ENCODE results near the gene CEP20.

Gene CEP20

DNA sequence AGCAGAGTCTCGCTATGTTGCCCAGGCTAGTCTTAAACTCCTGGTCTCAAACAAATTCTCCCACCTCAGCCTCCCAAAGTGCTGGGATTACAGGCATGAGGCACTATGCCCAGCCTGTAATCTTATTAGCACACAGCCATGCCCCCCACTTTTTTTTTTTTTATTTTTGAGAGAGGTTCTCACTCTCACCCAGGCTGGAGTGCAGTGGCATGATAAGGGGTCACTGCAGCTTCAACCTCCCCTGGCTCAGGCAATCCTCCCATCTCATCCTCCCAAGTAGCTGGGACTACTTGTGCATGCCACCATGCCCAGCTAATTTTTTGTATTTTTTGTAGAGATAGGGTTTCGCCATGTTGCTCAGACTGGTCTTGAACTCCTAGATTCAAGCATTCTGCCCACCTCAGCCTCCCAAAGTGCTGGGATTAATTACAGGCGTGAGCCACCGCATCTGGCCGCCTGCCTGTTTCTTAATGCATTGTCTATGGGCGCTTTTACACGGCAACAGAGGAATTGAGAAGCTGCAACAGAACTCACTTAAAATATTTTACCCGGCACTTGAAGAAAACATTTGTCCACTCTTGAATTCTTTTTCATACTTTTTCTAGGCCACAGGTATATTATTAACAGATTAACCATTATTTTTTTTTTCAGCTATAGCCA is 8.8 kb upstream of the CEP20 start:
- DNase-seq = no peak

DNA sequence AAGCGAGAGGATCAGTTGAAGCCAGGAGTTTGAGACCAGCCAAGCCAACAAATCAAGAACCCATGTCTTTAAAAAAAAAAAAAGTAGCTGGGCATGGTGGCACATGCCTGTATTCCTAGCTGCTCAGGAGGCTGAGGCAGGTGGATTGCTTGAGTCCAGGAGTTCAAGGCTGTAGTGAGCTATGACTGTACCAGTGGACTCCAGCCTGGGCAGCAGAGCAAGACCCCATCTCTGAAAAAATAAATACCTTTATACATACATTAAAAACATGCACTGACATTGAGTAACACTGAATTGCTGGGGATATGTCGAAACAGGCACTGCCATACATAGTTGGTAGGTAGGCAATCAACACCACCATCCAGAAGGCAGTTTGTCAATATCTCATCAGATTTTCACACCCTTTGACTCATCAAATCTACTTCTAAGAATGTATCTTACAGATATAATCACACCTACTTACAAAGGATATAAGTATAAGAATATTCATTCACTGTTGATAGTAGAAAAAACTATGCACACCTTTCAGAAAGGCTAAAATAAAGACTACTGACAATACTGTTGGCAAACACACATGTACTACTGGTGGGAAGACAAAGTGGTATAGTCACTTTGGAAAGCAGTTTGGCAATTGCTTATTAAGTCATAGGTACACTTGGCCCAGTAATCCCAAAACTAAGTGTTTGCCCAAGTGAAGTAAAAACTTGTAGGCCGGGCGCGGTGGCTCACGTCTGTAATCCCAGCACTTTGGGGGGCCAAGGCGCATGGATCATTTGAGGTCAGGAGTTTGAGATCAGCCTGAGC is 6.4 kb upstream of the CEP20 start:
- DNase-seq = no peak

DNA sequence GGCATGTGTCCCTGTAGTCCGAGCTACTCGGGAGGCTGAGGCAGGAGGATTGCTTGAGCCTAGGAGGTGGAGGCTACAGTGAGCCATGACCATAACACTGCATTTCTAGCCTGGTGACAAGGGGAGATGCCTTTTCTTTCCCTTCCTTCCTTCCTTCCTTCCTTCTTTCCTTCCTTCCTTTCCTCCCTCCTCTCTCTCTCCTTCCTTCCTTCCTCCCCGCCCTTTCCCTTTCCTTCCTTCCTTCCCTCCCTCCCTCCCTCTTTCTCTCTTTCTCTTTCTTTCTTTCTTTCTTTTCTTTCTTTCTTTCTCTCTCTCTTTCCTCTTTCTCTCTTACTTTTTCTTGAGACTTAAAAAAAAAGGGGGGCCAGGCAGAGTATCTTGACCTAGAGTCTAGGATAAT is 3.1 kb upstream of the CEP20 start:
- no peak for DNase-seq

DNA sequence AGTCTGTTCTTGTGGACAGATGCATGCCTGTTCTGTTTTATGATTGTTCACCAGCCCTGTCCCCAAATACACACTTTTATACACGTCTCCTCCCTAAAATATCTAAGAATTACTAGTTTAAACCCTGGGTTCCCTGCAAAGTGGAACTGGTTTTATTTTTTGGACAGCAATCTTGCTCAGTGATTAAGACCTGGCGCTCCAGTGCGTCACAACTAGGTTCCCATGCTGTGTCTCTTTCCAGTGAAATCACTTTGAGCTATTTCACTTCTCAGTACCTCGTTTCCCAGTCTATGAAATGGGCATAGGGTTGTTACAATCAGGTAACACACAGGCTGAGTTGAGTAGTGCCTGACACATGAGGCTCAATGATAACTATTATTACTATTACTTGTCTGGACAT is 1.1 kb downstream of the CEP20 start:
- no peak for DNase-seq

DNA sequence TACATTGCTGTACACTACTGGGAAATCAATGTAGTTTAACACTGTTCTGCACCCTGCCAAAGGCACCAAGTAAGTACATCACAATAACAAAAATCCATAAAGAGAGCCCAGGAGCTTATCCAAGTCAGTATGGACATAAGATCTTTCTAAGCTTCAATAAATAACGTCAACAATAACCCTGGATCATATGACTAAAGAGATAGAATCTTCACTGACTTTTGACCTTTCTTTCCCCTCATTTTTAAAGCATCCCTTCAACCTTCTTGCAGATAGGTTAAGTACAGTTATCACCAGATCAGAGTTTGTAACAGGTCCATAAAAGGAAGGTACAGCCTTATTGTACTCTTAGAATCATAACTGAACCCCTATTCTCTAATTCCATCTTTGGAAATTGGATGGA is 2.3 kb downstream of the CEP20 start:
- DNase-seq = no peak

DNA sequence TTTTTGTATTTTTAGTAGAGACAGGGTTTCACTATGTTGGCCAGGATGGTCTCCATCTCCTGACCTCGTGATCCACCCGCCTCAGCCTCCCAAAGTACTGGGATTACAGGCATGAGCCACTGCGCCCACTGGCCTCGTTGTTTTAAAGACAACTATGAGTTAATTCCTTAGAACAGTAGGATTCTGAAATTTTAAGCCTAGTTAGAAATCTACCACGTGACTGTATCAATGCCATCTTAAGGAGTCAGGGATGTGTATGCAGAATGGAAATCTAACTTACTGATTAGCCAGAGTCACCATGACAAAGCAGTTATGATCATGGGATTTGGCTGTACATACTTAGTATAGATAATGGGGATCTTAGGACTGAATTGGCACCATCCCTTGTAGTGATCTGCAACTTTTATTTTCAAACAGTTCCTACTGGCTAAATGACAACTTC is 2.8 kb downstream of the CEP20 start:
- no peak for DNase-seq

DNA sequence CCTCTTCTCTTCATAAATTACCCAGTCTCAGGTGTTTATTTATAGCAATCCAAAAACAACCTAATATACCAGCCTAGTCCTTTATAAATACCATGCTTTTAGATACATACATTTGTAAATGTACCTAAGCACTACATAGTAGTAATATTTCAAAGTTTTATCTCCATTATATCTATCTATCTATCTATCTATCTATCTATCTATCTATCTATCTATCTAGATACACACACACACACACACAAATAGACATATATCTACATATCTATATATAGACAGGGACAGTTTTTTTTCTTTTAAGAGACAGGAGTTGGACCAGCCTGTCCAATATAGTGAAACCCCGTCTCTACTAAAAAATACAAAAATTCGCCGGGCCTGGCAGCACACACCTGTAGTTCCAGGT is 5.8 kb downstream of the CEP20 start:
- no peak for DNase-seq

DNA sequence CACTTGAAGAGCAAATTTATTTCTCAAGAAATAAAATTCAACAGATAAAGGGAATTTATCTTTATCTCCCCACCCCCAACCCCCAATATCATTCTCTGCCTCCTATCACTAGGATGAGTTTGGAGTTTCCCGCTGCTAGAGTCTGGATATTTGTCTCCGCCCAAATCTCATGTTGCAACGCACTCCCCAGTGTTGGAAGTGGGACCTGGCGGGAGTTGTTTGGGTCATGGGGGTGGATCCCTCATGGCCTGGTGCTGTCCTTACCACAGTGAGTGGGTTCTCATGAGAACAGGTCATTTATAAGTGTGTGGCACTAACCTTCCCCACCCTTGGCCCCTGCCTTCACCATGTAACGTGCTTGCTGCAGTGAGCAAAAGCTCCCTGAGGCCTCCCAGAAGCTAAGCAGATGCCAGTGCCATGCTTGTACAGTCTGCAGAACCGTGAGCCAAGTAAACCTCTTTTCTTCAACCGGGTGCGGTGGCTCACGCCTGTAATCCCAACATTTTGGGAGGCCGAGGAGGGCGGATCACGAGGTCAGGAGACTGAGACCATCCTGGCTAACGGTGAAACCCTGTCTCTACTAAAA is 6.5 kb downstream of the CEP20 start:
- DNase-seq = no peak

DNA sequence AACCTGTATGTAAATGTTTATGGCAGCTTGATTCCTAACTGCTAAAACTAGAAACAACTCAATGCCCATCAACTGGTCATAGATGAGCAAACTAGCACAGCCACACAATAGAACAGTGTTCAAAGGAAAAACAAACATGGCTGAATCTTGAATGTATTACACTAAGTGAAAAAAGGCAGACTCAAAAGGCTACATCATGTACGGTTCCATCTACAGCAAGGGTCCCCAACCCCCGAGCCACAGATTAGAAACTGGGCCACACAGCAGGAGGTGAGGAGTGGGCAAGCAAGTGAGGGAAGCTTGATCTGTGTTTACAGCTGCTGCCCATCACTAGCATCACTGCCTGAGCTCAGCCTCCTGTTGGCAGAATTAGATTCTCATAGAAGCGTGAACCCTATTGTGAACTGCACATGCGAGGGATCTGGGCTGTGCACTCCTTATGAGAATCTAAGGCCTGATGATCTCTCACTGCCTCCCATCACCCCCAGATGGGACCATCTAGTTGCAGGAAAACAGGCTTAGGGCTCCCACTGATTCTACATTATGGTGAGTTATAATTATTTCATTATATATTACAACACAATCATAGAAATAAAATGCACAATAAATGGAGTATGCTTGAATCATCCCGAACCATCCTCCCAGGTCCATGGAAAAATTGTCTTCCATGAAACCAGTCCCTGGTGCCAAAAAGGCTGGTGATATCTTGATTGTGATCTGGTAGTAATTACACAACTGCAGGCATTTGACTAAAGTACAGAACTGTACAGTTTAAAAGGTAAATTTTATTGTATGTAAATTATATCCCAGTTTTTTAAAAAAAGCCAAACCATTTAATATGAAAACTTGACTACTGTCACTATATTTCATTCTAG is 7.7 kb downstream of the CEP20 start:
- DNase-seq = no peak

DNA sequence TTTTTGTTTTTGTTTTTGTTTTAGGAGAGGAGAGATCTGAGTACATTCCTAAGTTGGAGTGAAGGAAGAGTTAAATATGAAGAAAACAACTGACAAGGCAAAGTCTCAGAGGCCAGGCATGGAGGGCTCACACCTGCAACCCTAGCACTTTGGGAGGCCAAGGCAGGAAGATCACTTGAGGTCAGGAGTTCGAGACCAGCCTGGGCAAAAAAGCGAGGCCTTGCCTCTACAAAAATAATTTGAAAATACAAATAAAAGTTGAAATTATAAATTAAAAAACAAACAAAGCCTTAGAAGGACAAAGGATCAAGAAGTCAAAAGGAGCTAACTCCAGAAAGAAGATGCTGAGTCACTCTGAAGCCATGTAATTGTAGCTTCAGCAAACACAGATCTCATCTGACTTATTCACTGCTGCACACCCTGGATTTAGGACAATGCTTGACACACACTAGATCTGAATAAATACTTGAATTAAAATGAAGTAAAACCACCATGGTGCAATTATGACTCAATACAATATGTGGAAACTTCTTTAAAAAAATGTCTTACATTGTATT is 9.1 kb downstream of the CEP20 start:
- no peak for DNase-seq

DNA sequence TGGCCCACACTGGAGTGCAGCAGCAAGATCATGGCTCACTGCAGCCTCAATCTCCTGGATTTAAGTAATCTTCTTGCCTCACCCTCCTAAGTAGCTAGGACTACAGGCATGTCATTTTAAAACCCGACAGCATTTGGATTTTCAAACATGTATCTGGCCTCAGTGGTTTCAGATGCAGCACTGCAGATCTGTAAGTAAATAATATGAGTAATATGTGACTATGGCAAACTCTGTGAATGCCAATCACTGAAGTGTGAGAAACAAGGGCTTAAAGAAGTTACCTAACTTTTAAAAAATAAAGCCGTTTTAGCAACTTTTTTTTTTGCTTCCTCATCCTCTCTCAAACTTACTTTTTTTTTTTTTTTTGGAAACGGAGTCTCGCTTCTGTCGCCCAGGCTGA is 11.9 kb downstream of the CEP20 start:
- no peak for DNase-seq

DNA sequence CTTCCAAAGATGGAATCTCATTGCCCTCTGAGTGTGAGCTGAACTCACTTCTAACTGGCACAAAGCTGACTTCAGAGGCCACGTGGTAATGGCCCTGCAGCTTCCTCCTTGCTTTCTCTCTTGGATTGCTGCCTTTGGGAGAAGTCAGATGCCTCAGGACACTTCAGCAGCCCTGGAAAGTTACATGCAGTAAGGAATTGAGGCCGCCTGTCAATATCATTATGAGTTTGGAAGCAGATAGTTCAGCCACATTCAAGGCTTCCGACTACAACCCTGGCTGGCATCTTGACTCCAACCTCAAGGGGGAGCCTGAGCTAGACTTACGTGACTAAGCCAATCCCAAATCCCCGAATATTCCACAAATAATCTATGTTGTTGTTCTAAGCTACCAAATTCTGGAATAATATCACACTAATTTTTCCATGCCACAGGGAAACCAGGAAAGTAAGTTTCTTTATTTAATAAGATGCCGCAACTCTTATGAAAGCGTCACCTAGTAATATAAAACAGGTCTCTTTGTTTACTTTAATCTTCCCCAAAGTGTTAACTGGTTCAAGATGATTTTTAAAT is 13.6 kb downstream of the CEP20 start:
- no peak for DNase-seq

DNA sequence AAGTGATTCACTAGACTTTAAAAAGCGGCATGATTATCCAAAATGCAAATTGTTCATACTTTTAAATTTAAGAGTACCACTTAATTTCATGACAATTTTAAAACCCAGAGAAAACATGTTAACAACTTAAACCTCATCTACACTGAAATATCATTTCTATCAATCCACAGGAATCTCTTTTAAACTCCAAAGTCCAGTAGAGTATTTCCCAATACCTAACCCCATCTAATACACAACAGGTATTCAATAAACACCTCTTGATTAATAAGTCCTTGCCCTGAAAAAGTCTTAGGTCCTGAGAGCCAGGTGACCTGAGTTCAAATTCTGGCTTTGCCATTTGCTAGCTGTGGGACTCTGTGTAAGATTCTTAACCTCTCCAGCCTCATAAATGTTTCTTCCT is 14.7 kb downstream of the CEP20 start:
- DNase-seq = no peak

DNA sequence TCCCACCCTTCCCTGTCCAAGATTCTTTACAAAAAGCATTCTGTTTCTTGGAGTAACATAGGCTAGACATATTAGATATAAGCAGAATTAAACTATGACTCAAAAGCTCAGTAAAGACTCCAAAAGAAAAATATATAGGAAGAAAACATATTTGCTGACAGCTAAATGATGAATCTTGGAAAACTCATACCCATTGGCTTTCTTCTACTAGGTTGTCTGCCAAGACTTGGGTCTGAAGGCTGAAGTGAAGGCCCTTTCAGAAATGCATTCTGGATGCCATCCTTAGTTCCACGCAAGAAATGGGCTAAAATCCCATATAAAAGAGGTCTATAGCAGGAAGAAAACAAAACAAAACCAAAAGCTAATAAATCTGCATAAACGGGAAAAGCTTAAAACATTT is 15.1 kb downstream of the CEP20 start:
- no peak for DNase-seq

DNA sequence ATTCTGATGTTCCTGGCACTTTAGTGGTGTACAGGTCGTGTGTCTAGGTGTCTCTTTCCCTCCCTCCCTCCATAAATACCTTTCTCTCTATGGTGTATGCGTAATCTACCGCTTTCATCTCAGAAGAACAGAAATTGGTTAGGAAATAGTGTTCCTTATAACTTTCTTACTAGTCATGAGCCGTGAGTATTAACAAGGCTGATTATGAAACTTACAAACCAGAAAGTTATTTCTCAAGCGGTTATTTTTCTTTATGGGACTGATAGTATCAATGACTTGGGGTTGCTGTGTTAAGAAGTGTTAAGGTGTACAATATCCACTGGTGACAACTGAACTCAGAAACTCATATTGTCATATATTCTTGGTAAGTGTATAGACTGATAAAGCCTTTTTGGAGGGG is 18.4 kb downstream of the CEP20 start:
- DNase-seq = no peak

DNA sequence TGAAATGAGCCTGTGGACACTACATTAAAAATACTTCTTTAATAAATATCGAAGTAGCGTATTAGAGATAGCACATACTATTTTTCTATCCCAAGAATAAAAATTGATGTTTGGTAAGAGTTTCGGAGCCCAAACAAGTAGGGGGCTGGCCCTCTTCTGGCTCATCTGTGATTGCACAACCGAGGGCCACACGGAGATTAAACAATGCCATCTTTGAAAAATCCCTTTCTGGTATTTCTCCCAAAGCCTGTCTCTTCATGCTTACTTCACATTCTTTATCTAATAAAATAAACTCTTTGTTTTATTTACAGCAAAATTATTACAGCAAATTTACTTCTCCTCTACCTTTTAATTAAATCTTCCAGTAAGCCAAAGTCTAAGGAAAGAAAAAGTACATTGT is 22.0 kb downstream of the CEP20 start:
- no peak for DNase-seq

DNA sequence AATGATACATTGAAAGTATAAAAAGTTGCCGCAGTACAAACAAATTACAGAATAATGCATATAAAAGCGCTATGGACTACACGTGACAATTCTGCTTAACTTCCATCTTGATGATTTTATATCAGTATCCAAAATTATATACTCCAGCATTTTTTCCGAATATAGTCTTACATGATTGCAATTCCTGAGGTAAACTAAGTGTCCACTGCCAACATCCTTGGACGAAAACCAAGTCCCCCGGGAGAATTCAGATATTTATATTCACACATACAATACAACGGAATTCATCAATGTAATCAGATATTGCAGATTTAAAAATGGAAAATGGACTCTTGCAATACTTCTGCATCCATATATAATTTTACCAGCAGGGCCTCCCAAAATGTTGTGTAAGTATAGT is 22.7 kb downstream of the CEP20 start:
- no peak for DNase-seq

DNA sequence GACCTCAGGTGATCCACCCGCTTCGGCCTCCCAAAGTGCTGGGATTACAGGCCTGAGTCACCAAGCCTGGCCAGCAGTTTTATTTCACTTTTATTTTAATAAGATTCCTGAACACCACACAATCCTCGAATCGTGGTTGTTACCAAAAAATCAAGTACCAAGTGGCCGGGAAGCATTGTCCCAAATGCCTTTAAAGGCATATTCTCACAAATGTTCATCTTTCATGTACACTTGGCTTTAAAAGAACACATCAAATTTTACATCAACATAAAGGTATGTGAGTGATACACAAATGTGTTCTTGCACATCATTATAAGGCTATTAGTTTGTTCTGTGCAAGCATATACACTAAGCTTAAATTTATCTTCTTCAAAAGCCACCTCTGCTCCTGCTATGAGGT is 23.5 kb downstream of the CEP20 start:
- no peak for DNase-seq

DNA sequence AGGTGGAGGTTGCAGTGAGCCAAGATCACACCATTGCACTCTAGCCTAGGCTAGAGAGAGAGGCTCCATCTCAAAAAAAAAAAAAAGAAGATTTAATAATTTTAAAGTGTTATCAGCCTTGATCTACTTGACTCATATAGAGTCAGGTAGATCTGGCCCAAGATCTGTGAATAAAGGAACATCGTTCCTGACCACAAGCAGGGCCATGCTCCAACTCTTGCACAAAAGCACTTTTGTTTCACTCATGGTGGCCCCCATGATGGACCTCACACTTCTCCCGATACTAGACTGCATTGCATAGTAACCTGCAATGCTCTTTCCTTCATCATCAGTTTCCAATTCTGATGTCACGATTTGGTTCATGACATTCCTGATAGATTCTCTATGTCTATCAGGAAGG is 26.4 kb downstream of the CEP20 start:
- DNase-seq = no peak

DNA sequence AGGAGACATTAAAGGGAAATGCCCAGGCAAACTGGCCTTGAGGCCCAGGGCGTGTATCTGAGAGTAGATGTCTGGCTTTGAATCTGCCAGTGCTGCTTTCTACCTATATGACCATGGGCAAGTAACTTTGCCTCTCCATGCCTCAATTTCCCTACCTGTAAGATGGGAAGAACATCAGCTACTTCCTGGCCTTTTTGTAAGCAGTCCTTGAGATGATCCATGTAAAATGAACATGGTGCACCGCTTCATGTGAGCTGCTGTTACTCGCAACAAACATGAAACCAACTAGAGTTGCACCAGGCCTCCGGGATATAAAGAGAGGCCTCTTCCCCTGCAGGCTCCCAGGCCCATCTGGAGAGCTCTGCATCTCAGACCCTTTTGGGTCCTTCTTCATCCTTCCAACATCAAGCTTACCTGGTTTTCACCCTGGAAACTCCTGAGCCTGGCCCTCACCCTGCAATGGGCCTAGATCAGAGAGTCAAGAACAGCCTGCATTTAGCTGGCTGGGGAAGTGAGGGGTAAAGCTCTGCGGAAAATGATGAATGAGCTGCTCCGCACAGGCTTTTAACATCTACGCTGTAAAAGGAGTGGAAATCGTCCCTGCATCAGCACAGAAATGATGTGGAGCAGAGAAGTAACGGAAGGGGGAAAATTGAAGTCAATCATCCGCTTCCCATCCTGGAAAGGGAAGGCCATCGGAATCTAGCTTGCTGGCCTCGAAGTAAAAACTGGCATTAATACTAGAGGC is 29.3 kb downstream of the CEP20 start:
- no peak for DNase-seq

DNA sequence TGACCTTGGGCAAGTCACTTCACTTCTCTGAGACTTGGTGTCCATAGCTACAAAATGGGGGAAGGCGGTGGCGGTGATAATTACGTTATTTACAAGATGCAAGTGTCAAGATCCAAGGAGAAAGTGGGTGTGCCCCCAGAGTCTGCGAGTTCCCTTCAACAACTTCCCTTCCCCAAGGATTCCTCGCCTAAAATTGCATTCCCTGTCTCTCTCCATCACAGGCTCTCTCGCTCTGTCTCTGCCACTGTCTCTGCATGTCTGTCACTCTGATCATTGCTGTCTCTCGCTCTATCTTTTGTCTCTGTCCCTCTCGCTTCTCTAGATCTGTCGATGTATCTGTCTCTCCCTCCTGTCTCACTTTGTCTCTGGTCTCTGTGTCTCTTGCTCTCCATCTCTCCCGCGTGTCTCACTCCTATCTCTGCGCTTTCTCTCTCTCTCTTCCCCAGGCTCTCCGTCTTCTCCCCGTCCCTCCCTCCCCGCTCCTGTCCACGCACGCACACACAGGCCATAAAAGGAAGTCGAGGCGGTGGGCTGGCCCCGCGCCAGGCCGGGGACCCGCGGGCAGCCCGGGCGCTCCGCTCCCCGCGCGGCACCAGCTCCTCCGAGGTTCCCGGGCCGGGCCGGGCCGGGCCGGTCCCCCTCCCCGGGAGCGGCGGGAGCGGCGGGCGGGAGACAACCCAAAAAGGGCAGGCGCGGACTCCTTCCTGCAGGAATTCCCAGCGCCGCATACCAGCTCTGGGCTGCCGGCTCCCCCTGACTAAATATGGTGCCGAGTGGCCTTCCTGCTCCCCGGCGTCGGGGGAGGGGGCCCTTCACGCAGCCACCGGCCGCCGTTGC is 30.5 kb downstream of the CEP20 start:
- DNase-seq = no peak
